HG03280 (cell line): Measurements from ENCODE around the gene JMJD7.
"Not testable (repeated sequence)": the region's sequence is repeated elsewhere in the genome, so short reads cannot be mapped to it uniquely, and the experiment has no call there.

Source experiments
- ATAC-seq: cut with Tn5 transposase; IDR thresholded peaks from one replicate; pipeline ENCODE4 v1.9.1; 2021; ENCODE audit warnings: mild to moderate bottlenecking, moderate library complexity; ENCODE audit not compliant: unreplicated experiment

Gene JMJD7

DNA sequence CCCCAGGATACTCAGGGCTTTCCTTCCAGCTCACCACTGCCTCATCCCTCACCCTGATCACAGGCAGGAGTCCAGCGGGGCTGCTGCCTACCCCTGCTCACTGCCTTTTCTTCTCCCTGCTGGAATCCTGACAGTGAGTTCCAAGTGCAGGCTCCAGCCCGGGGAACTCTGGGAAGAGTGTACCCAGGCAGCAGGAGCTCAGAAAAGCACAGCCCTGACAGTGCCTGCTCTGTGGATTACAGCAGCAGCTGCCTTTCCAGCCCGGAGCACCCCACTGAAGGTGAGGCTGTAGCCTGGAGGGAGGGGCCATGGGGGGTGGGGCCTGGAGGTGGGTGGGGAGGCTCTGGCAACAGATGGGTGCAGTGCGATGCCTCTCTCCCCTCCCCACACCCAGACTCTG lies 6.1 kb upstream of the JMJD7 start:
- no peak for ATAC-seq

DNA sequence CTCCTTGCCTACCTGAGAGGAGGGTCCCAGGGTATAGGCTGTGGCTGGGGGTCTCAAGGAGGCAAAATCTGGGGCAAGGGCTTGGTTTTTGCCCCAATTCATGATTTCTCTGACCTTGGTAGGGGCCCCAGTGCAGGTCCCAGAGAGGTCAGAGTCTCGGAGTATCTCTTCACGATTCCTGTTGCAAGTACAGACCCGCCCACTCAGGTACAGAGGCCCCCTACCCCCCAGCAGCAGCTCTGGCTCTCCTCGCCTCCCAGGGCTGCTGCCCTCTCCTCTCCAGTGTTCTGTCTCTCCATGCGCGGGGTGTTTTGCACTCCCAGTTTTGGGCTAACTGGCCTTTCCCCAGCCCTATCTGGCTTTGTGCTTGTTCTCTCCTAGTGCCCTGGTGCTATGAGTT lies 5.4 kb upstream of the JMJD7 start:
- ATAC-seq: no peak

DNA sequence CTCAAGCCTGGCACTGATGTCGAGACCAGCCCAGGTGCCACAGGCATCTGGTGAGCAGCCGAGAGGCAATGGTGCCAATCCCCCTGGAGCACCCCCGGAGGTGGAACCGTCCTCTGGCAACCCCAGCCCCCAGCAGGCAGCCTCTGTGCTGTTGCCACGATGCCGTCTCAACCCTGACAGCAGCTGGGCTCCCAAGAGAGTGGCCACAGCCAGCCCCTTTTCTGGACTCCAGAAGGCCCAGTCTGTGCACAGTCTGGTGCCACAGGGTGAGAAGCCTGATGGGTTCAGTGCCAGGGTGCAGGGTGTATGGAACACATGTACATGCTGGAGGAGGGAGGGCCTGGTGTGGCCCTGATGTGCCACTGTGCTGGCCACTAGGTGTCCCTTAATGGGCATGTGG lies 4.9 kb upstream of the JMJD7 start:
- no peak for ATAC-seq

DNA sequence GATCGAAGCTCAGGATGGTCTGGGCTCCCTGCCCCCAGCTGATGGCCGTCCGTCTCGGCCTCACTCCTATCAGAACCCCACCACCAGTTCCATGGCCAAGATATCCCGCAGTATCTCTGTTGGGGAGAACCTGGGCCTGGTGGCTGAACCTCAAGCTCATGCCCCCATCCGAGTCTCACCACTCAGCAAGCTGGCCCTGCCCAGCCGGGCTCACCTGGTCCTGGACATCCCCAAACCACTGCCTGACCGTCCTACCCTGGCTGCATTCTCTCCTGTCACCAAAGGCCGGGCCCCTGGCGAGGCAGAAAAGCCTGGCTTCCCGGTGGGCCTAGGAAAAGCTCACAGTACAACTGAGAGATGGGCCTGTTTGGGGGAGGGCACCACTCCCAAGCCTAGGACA lies 4.4 kb upstream of the JMJD7 start:
- no peak for ATAC-seq

DNA sequence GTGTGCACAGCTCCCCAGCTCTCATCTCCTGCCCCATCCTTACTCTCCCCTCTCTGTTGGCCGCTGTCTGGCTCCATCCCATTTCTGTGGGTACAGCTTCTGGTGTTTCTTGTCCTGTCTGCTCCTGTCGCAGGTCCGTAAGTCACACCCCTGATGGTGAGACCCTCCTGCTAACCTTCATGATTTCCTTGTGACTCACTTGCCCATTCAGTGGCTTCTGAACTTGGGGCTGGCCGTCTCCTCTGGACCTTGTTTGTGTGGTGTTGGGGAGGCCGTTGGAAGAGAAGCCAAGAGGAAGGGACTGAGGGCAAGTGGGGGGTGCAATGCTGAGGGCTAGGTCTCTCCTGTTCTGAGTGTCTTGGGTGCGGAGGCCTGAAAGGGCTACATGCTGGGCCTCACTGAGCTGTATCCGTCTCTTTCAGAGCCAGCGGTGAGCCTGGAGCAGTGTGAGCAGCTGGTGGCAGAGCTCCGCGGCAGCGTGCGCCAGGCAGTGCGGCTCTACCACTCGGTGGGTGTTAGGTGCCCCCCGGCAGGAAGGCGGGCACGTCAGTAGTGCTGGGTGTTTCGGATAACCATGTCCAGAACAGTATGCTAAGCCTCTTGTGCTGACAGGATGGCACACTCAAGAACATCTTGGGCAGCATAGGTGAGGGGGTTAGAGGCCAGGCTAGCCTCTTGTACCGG lies 3.7 kb upstream of the JMJD7 start:
- ATAC-seq: no peak

DNA sequence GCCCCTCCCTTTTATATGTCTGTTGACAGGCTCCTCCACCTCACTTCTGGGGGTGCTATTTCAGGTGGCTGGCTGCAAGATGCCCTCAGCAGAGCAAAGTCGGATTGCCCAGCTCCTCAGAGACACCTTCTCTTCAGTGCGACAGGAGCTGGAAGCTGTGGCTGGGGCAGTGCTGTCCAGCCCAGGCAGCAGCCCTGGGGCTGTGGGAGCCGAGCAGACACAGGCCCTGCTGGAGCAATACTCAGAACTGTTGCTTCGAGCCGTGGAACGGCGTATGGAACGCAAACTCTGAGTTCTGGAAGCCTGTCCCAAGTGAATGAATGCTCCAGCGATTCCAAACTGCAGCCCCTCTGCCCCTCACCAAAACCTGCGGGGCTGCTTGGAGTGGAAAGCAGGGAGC lies 2.7 kb upstream of the JMJD7 start:
- no peak for ATAC-seq

DNA sequence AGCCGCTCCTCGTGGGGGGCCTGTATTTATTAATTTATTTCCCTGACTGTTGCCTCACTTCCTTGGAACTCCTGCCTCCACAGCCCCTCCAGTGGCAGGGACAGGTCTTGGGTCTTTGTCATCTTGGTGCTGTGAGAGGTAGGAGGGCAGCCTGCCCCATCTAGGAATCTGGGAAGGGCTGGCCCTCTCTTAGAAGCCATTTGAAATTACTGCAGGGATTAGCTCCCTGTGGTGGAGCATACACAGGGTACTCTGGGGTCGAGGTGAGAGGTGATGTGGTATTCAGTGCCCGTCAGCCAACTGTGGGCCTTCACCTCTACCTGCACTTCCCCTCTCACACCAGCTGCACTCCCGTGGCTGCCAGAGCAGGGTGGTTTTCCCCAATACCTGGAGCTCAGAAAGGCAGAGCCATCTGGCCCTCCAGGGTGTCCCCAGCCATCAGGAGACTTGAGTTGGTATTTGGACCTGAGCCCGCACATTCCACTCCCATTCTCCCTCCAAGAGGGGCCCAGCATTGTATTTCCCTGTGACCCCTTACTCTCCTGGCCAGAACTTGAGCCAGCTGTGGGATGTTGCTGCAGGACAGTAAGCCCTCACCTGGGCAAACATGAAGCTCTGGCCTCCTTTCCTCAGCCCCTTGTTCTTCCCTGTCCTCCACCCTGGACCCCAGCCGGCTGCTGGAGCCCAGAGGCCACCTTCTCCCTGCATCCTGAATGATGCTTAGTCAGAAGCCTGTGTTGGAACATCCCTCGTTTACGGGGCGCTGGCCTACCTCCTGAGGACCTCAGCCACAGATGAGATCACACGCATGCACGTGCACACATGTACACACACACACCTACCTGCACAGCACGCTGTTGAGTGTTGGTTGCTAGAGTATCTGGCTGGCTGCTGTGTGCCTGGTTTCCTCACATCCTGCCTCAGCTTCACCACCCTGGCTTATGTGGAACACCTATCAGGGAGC lies 2.0 kb upstream of the JMJD7 start:
- ATAC-seq: no peak

DNA sequence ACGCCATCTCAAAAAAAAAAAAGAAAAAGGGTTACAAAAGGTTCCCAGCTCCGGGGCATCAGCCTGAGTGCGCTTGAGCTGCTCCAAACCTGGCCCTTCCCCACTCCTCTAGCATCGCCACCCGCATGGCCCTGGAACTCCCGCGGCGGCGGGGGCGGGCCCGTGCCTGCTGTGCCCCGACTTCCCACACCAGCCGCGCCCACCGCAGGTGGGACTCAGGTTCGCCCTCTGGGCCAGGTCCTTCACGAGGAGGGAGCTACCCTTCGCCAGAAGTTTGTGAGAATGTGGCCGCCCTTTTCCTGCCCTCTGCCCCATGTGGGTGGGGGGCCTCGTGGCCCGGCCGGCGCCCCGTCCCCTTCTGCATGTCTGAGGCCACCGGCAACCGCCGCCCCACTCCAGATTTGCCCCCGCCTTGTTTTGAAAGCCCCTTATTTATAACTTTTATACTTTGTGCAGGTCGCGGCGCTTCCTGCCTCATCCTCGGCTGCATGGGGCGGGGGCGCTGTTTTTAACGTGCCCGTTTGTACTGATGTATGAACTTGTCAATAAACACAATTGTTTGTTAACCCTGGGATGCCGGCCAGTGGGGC lies 507 bp upstream of the JMJD7 start:
- no peak for ATAC-seq

DNA sequence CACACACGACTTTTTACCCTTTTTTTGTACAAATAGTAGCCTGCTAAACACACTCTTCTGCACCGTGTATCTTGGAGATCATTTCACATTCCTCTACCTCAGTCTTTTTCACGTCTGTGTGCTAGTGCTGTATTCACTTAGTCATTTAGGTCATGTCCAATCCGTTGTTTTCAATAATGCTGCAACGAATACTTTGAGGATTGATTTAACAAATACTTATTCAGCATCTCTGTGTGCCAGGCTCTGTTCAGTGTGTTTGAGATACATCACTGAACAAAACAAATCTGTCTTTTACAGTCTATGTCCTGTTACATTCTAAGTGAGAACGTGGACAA lies 882 bp downstream of the JMJD7 start:
- no peak for ATAC-seq

DNA sequence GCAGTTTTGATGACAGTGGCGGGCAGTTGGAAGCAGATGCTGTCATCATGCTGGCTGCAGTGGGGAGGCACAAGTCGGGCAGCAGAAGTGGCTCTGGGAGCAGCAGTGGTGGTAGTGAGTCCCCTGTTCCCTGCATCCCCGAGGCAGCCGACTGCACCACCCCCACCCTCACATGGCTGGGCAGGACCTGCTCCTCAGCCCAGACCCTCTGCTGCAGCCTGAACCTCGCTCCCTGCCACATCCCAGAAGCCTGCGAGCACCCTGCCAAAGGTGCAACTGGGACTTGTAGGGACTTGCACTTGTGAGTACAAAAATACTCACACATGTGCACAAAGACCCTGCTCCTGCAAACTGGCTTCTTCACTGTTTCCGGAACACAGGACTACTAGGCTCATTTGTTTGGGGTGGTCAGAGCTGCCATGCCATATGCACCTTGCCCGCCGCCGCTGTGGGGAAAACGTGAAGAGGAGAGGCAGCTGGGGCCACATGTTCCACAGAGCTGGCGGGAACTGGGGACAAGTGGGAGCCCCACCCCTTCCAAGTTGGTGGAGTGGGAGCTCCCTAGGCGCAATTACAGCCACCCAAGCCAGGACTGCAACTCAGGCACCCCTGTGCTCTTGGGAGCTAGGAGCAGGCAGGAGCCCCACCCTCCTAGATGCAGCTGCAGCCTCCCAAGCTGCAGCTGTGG lies 2.2 kb downstream of the JMJD7 start:
- no peak for ATAC-seq

DNA sequence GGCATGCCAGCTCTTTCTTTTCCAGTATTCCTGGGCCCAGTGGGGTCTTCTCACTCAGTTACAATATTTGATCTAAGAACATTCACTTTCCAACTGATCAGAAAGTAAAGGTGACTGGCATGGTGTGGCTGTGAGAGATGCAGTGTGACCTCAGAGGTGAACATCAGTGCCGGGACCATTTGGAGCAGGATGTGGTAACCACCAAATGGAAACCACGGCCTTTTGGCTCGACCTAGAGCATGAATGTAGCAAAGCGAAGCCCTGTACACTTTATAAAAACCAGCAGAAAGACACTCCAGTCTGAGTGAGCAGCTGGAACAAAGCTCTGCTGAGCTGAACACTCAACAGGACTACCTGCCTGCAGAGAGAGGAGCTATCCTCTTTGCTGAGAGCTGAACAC lies 3.4 kb downstream of the JMJD7 start:
- not testable (repeated sequence) for ATAC-seq

DNA sequence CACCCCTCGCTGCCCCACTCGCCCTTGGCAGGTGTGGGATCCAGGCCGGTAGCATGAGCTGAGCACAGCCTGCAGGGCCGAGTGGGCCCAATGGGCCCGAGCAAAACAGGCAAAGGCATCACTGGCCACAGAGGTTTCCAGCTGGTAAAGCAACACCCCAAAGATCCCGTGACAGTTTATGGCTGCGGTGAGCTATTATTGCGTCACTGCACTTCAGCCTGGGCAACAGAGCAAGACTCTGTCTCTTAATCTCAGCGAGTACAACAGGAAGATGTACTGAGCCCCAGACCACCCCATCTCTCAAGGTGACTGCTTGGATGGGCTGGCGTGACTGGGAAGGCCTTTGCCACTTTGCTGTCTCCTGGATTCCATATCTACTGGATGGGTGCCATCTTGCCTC lies 4.3 kb downstream of the JMJD7 start:
- ATAC-seq: no peak

DNA sequence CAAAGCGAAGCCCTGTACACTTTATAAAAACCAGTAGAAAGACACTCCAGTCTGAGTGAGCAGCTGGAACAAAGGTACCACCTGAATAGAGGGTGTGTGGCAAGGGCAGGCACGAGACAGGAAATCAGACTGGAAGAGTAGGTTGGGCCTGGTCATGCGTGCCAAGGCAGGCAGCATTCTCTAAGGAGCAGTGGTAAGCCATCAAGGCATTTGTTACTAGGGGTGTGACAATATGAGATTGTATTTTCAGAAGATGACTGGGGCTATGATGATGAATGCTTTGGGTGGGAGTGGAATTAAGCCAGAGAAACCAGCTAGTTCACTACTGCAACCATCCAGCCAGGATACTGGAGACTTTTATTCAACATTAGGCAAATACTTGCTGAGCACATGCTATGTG lies 5.0 kb downstream of the JMJD7 start:
- ATAC-seq: no peak

DNA sequence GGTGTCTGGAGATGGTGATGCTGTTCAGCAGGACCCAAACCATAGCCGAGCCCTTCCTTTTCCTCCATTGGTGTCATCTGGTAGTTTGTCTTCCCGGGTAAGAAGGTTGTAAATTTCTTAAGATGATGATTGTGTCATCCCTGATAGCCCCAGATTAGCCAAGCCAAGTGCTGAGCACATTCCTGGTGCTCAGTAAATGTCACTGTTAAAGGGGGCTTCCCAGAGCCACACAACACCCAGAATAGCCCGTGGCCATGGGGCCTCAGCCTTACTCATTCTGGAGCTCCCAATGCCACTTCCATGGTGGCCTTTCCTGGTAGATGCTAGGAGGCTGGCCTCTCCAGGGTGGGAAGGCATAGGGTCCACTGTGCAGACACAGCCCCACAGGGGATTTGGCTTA lies 6.2 kb downstream of the JMJD7 start:
- no peak for ATAC-seq

DNA sequence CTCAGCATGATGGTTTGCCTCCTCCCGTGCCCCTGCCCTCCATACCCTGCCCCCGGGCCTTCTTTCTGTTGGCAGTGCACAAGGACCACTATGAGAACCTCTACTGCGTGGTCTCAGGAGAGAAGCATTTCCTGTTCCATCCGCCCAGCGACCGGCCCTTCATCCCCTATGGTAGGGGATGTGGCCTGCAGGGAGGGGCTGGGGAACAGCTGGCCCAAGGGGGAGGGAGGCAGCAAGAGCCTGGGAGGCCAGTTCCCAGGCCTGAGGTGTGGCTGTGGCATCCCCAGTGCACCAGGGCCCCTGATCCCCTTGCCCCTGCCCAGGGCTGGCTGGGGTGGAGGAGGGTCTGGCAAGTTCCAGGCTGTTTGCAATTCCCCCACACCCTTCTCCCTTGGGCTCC lies 8.2 kb downstream of the JMJD7 start:
- no peak for ATAC-seq

DNA sequence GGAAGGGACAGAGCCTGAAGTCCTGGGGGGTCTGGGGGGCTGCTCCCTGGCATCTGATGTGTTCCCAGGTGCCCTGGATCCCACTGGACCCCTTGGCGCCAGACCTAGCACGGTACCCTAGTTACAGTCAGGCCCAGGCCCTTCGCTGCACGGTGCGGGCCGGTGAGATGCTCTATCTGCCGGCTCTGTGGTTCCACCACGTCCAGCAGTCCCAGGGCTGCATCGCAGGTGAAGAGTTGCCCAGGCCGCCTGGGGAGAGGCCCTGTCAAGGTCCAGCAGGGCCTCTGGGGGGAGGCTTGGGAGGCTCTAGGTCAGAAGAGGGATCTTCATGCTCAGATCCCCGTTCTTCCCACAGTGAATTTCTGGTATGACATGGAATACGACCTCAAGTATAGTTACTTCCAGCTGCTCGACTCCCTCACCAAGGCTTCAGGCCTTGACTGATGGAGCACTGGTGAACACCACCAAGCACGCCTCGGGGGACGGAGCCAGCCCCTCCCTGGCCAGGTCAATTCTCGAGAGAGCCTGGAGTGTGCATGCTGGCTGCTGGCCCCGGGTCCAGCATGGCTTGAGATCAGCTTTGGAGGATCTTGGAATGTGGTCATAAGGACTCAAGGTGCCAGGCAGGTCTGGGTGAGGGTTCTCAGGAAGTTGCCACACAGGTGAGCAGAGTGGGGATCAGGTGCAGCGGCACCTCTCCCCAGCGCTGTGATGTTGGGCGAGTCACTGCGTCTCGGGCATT lies 9.0 kb downstream of the JMJD7 start:
- ATAC-seq: no peak

DNA sequence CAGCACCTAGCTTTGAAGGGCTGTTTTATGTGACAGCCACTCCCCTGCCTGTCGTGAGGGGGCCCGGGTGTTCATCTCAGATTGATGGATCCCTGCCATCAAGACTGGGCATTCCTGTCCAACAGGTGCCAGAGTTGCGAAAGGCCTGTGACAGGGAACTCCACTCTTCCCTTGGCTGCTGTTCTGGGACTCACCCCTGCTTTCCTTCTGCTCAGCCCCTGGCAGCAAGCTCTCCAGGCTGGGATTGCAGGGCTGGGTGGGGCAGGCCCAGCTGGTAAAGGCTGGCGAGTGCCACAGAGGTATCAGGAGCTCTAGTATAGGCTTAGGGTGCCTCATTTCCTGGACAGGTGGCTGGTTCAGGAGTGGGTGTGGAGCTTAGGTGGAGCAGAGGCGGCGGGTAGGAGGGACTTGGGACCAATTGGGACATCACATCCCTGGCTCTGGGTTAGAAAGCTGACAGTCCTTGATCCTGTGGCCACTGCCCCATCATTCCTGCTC lies 10.6 kb downstream of the JMJD7 start, which contains the start of gene PLA2G4B:
PLA2G4B (plus strand) TSS at position 448 of the 498 bp plus-strand sequence. CDS start 67 bp downstream, outside the sequence.
- ATAC-seq: no peak

DNA sequence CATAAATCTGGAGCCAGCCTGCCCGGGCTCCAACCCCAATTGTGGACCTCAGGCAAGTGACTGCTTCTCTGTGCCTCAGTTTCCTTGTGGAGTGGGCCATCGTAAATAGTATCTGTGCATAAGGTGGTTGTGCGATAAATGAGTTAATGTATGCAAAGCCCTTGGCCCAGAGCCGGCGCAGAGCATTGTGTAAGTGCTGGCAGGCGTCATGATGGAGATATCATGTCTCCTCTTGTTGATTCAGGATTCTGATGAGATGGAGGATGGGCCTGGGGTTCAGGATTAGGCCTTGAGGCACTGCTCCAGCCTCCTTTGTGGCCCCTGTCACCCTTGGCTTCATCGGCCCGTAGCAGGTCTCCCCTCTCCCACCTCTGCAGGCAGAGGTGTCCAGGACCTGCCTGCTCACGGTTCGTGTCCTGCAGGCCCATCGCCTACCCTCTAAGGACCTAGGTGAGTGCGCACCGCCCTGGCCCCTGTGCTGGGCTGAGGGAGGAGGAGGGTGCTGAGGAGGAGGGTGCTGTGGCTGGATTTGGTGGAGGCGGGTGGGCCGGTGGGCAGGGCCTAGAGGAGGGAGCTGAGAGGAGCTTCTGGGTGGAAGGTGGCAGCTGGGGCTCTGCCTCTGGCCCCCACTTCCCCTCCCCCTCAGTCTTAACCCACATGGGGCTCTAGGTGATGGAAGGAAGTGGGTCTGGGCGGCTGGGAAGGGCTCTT lies 12.0 kb downstream of the JMJD7 start:
- no peak for ATAC-seq

DNA sequence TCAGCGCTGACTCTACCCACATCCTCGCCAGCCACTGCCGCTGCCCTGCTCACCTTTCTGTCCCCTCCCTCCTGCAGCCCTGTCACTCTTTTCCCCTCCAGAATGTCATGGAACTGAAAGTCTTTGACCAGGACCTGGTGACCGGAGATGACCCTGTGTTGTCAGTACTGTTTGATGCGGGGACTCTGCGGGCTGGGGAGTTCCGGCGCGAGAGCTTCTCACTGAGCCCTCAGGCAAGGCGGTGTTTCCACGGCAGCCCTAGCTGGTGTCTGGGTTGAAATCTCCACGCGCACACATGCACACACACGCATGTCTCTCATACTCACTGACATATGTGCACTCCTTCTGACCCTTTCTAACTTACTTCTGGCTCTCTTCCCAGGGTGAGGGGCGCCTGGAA lies 12.8 kb downstream of the JMJD7 start:
- ATAC-seq: no peak

DNA sequence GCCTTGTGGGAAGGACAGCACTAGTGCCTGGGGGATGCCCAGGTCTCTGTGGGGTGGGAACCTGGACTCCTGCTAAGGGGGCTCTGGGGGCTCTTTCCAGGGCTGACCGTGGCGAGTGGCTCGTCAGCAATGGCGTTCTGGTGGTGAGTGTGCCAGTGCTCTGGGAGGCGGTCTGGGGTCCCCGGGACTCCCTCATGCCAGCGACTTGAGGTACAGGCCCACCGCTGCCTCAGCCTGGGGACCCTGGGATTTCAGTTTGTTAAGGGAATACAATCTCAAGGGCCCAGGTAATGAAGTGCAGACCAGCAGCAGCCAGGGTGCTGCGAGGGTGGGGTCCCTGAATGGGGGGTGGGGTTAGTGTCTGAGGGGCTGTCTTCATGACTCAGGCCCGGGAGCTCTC lies 13.2 kb downstream of the JMJD7 start:
- ATAC-seq: no peak
